ENCODE measurements around the gene UNC5C.

DNA sequence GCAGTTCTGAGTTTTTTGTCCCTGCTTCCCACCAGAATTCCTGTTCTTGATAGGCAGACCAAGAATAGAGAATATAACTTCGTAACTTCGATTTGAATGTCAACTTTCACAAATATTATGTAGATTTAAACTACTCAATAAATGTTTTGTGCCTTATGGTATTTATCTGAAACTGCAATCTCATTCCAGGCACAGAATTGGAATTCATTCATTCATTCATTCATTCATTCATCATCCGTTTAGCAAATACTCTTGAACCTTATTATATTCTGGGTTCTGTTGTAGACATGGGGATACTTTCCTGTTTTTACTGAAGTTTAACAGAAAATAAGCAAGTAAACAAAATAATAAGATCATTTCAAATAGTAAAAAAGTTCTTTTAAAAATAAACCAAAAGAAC, 324.4 kb downstream of the UNC5C start:
- TF ChIP-seq, protein P1, sequence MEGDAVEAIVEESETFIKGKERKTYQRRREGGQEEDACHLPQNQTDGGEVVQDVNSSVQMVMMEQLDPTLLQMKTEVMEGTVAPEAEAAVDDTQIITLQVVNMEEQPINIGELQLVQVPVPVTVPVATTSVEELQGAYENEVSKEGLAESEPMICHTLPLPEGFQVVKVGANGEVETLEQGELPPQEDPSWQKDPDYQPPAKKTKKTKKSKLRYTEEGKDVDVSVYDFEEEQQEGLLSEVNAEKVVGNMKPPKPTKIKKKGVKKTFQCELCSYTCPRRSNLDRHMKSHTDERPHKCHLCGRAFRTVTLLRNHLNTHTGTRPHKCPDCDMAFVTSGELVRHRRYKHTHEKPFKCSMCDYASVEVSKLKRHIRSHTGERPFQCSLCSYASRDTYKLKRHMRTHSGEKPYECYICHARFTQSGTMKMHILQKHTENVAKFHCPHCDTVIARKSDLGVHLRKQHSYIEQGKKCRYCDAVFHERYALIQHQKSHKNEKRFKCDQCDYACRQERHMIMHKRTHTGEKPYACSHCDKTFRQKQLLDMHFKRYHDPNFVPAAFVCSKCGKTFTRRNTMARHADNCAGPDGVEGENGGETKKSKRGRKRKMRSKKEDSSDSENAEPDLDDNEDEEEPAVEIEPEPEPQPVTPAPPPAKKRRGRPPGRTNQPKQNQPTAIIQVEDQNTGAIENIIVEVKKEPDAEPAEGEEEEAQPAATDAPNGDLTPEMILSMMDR (IDR thresholded peaks at IDR 0.05) = no peak
- no peak for TF ChIP-seq EZH2 (IDR thresholded peaks at IDR 0.05)
- no peak for TF ChIP-seq EZH2phosphoT487 (IDR thresholded peaks at IDR 0.05)

All from neural progenitor cell (in vitro differentiated cells).